SKM-1 (cell line): ENCODE results near the gene CELSR2.
"Not testable (repeated sequence)": the region's sequence is repeated elsewhere in the genome, so short reads cannot be mapped to it uniquely, and the experiment has no call there.

Source experiments
- DNase-seq: peaks from one replicate; lab custom pipeline; 2025; ENCODE audit not compliant: unreplicated experiment; lab: John Stamatoyannopoulos, UW

CELSR2 gene

DNA sequence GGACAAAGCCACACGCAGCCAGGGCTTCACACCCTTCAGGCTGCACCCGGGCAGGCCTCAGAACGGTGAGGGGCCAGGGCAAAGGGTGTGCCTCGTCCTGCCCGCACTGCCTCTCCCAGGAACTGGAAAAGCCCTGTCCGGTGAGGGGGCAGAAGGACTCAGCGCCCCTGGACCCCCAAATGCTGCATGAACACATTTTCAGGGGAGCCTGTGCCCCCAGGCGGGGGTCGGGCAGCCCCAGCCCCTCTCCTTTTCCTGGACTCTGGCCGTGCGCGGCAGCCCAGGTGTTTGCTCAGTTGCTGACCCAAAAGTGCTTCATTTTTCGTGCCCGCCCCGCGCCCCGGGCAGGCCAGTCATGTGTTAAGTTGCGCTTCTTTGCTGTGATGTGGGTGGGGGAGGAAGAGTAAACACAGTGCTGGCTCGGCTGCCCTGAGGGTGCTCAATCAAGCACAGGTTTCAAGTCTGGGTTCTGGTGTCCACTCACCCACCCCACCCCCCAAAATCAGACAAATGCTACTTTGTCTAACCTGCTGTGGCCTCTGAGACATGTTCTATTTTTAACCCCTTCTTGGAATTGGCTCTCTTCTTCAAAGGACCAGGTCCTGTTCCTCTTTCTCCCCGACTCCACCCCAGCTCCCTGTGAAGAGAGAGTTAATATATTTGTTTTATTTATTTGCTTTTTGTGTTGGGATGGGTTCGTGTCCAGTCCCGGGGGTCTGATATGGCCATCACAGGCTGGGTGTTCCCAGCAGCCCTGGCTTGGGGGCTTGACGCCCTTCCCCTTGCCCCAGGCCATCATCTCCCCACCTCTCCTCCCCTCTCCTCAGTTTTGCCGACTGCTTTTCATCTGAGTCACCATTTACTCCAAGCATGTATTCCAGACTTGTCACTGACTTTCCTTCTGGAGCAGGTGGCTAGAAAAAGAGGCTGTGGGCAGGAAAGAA is 25.5 kb downstream of the CELSR2 start:
- no peak for DNase-seq

DNA sequence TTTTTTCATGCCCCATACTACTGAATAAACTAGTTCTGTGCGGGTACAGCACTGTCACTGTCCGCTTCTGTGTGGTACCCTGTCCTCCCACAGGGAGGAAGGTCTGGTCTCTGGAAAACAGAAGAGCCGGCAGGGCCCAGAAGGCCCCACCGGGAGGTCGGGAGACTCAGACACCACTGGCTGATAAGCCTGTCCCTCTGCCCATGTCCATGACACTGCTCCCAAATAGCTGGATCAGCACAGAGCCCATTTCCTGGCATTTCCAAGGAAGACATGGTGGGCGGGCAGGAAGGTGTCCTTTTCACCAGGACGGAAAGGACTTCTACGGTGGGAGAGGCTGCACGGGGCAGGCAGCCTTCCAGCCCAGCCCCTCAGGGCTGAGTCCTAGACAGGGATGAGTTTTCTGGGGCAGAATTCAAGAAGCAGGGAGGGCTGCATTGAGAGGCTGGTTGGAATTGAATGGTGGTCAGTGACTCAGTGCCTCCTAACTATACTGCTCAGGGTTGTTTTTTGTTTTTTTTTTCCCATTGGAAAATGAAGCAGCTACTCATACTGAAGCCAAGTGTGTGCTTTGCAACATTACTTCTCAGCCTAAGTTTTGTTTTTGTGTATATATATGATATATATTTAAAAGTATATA is 26.5 kb downstream of the CELSR2 start:
- DNase-seq: no peak

DNA sequence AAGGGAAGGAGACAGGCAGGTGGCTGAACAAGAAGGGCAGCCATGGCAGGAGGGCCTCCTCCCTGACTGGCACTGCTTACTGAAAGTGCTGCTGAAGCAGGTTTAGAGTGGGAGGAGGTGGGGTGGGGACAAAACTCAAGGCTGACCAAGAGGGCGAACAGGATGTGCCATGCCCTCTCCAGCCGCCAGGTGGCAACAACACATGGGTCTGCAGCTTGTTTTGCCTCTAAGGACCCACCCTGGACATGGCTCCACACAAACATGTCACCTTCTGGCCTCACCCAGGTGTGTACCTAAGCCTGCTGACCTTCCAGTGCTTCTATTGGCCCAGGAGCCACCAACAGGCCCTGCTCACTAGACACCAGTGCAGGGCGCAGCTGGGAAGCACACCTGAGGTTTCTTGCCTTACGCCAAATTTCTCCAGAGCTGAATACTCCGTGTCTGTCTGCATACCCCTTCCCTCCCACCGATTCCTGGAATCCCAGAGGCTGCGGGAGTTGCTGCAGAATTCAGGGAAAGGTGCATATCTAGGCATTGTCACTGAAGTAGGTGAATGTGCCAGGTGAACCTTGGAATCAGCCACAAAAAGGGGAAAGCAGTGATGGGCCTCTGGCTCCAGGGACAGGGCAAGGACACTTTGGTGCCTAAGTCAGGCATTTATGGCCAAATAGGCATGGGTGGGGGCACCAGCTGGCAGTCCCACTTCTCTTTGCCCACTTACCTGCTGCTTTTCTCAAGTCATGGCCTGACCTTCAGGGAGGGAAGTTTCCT is 28.3 kb downstream of the CELSR2 start:
- DNase-seq: no peak

GRCh38 chr1:109279615-109280278 is 30.4 kb downstream of the CELSR2 start:
- DNase-seq: no peak

DNA sequence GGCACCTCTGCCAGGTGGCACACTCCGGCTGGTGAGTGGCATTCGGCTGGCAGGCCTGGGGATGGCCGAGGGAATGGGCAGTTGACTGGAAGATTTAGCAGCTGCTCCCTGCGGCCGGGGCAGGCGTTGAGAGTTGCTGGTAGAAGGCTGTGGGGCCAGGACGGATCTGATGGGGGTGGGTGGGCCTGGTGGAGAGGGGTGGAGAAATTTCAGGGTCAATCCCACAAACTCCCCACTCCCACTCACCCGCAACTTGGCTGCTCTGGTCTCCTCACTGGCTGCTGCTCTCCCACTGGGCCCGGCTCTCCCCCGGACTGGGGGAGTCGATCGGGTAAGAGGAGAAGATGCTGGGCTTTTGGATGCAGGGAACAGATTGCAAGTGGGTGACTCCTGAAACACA is 31.5 kb downstream of the CELSR2 start:
- no peak for DNase-seq

- DNase-seq: peak; percentile 9
Measured at GRCh38 chr1:109281680-109282496, 32.5 kb downstream of the CELSR2 start.

- DNase-seq: no peak
Measured at GRCh38 chr1:109282497-109282951, 33.2 kb downstream of the CELSR2 start.

DNA sequence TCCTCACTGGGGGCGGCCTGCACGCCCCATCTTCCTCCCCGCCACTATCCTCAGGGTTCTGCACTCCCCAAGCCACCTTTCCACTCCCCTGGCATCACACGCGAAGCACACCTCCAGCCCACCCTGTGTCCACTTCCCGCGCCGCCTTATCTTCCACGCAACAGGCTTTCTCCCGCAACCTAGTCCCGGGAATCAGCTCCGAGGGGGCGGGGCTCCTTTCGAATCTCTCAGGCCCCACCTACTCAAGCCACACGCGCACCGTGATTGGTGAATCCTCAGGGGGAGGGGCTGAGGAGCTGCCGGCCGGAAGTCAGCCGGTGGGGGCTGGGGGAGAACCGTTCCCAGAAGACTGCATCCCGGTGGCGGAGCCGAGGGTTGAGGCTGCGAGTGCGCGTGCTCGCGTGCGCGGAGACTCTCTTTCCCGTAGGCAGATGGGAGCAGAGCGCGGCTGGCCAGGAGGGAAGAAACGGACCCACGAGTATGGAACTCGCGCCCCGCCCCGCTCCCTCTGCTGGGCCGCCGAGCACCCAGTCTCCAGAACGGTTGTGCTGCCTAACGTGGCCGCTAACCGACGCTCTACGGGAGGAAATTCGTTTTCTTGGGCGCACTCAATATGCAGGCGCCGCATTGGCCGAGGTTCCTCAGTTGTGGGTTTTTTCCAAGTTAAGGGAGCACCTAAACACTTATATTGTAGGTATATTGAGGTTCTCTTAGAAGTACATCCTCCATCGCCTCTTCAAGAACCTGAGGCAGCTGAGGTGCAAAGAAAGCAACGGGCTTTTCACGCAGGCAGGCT is 33.8 kb downstream of the CELSR2 start, which contains the start of gene PSRC1:
PSRC1 (minus strand) TSS at position 194 of the 796 bp plus-strand sequence.
- DNase-seq: peak; percentile 51

- DNase-seq: no peak
Measured at GRCh38 chr1:109283748-109284600, 34.6 kb downstream of the CELSR2 start.

DNA sequence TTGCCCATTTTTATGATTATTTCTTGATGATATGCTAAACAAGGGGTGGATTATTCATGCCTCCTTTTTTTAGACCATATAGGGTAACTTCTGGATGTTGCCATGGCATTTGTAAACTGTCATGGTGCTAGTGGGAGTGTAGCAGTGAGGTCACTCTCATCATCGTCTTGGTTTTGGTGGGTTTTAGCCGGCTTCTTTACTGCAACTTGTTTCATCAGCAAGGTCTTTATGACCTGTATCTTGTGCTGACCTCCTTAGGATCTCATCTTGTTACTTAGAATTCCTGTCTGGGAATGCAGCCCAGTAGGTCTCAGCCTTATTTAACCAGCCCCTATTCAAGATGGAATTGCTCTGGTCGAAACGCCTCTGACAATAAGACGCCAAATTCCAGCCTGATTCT is 37.4 kb downstream of the CELSR2 start:
- DNase-seq: not testable (repeated sequence)

- DNase-seq: no peak
Measured at GRCh38 chr1:109290137-109290536, 40.8 kb downstream of the CELSR2 start.

- peak; percentile 54 for DNase-seq
Measured at GRCh38 chr1:109290998-109291397, 41.7 kb downstream of the CELSR2 start.

GRCh38 chr1:109292364-109292763 is 43.0 kb downstream of the CELSR2 start:
- no peak for DNase-seq

DNA sequence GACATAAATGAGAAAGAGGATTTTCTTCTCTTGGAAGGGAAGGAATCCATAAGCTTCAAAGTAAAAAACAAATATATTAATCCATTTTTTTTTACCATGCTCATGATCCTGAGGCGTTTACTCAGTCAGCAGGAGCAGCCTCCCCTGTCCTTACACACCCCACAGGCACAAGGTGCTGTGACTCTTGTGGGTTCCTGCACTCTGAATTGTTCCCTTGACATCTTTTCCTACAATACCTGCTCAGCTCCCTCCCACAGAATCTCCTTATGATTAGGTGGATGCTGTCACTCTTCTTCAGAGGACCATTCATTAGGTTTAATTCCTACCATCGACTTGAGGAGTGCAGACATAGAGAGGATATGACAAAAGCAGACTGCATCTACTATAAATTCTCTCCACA is 43.7 kb downstream of the CELSR2 start:
- DNase-seq: no peak

- peak; percentile 37 for DNase-seq
Measured at GRCh38 chr1:109294481-109294880, 45.1 kb downstream of the CELSR2 start.

- no peak for DNase-seq
Measured at GRCh38 chr1:109295712-109296415, 46.5 kb downstream of the CELSR2 start.

- no peak for DNase-seq
Measured at GRCh38 chr1:109296782-109297181, 47.4 kb downstream of the CELSR2 start.
